Testis (tissue), 2 donors: ENCODE measurements around the gene RAD51D.

Source experiments
- POLR2A ChIP-seq: fragments of 450-650 bp; IDR thresholded peaks from one replicate; pipeline ENCODE4 v1.6.1; 2017; ENCODE audit warnings: antibody characterized with exemption, mild to moderate bottlenecking, moderate library complexity
- TF ChIP-seq, protein P1 (sequence below), 3 experiments: fragments of 450-650 bp in 2 of 3; fragments of 200-600 bp in 1 of 3; sonication (generic) in 1 of 3; IDR thresholded peaks; one replicate each; pipeline ENCODE4 v1.5.1; 2016 to 2019; ENCODE audit warnings: antibody characterized with exemption in 3 of 3, mild to moderate bottlenecking in 2 of 3, moderate library complexity in 1 of 3

DNA sequence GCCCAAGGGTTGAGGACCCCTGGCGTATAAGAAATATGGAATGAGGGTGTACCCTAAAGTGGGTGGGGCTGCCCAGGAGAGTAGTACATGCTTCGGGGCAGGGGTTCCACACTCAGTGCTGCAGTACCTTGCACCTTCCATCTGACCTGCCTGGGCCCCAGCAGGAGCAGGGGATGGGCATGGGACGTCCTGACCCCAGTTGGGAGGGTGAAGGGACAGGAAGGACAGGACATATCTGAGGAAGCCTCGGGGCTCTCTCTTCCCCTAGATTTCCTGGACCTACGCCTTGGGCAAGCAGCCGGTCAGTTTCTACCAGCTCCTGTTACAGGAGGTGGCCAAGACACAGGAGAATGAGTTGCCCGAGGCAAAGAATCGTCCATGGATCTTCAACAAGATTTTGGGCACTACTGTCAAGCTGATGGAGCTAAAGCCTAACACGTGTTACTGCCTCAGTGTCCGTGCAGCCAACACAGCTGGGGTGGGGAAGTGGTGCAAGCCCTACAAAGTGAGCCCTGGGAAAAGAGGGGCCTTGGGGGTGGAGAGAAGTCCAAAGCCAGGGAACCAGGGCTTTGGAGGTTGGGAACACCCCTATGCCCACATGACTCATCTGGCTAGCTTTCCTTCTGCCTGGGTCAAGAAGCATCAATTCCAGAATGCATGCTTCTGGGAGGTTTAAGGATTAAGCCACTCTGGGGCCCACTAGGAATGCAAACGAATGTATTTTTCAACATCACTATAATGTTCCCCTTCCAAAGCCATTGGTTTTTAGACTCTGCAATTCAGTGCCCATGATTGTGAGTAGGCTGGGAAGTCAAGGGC, 9.7 kb upstream of the RAD51D start:
- TF ChIP-seq, protein P1, sequence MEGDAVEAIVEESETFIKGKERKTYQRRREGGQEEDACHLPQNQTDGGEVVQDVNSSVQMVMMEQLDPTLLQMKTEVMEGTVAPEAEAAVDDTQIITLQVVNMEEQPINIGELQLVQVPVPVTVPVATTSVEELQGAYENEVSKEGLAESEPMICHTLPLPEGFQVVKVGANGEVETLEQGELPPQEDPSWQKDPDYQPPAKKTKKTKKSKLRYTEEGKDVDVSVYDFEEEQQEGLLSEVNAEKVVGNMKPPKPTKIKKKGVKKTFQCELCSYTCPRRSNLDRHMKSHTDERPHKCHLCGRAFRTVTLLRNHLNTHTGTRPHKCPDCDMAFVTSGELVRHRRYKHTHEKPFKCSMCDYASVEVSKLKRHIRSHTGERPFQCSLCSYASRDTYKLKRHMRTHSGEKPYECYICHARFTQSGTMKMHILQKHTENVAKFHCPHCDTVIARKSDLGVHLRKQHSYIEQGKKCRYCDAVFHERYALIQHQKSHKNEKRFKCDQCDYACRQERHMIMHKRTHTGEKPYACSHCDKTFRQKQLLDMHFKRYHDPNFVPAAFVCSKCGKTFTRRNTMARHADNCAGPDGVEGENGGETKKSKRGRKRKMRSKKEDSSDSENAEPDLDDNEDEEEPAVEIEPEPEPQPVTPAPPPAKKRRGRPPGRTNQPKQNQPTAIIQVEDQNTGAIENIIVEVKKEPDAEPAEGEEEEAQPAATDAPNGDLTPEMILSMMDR (IDR thresholded peaks at IDR 0.05) = no peak
- TF ChIP-seq POLR2A = no peak
